ENCODE data around the gene IAH1.

The IAH1 gene

GRCh38 chr2:9492927-9493326 is 18.6 kb downstream of the IAH1 start:
- TF ChIP-seq ESRRG (CRISPR knock-in tag; IDR thresholded peaks at IDR 0.05) (no peak), GLIS3 (CRISPR knock-in tag; IDR thresholded peaks at IDR 0.05) (no peak), CSRNP3 (CRISPR knock-in tag; IDR thresholded peaks at IDR 0.05) (no peak), CREB5 (CRISPR knock-in tag; IDR thresholded peaks at IDR 0.05; ENCODE audit: low read depth) (no peak), TSHZ2 (CRISPR knock-in tag; IDR thresholded peaks at IDR 0.05) (no peak), ZFP30 (CRISPR knock-in tag; IDR thresholded peaks at IDR 0.05) (no peak), ISL1 (CRISPR knock-in tag; IDR thresholded peaks at IDR 0.05) (no peak), SNAI2 (CRISPR knock-in tag; IDR thresholded peaks at IDR 0.05) (no peak), ZNF8 (CRISPR knock-in tag; IDR thresholded peaks at IDR 0.05) (no peak), ZFP3 (CRISPR knock-in tag; IDR thresholded peaks at IDR 0.05) (no peak), ZNF565 (CRISPR knock-in tag; conservative IDR thresholded peaks at IDR 0.05; ENCODE audit: low read depth) (no peak)
- no peak for ATAC-seq

- TF ChIP-seq CSDC2 (CRISPR knock-in tag; IDR thresholded peaks at IDR 0.05) = no peak
- no peak for TF ChIP-seq TCF4 (CRISPR knock-in tag; IDR thresholded peaks at IDR 0.05; ENCODE audit: borderline replicate concordance)
- TF ChIP-seq ZFP3 (CRISPR knock-in tag; IDR thresholded peaks at IDR 0.05) = no peak
- TF ChIP-seq ZNF565 (CRISPR knock-in tag; conservative IDR thresholded peaks at IDR 0.05; ENCODE audit: low read depth) = no peak
- no peak for TF ChIP-seq ZC3H10 (CRISPR knock-in tag; IDR thresholded peaks at IDR 0.05)
- TF ChIP-seq TSHZ2 (CRISPR knock-in tag; IDR thresholded peaks at IDR 0.05) = no peak
- TF ChIP-seq PPARA (CRISPR knock-in tag; IDR thresholded peaks at IDR 0.05; ENCODE audit: borderline replicate concordance) = no peak
- no peak for ATAC-seq
Measured at GRCh38 chr2:9493478-9493877, 19.1 kb downstream of the IAH1 start.

GRCh38 chr2:9494081-9494480 is 19.7 kb downstream of the IAH1 start:
- no peak for TF ChIP-seq PATZ1 (CRISPR knock-in tag; IDR thresholded peaks at IDR 0.05; ENCODE audit: borderline replicate concordance)
- TF ChIP-seq CSRNP3 (CRISPR knock-in tag; IDR thresholded peaks at IDR 0.05) = no peak
- TF ChIP-seq CSDC2 (CRISPR knock-in tag; IDR thresholded peaks at IDR 0.05) = no peak
- no peak for TF ChIP-seq CREB5 (CRISPR knock-in tag; IDR thresholded peaks at IDR 0.05; ENCODE audit: low read depth)
- TF ChIP-seq POU6F1 (CRISPR knock-in tag; IDR thresholded peaks at IDR 0.05; ENCODE audit: borderline replicate concordance, low read depth) = no peak
- no peak for TF ChIP-seq ZFP3 (CRISPR knock-in tag; IDR thresholded peaks at IDR 0.05)
- no peak for ATAC-seq

Data from SK-N-SH treated with all-trans-retinoic acid at 6 μM for 48 hours (cell line).